ENCODE data around the gene DNAH1. TPM values are rescaled to one million over a fixed set of nuclear protein-coding genes. Genes with fewer than 3 reads are reported as not detected.
A peak's percentile ranks its signal among the peaks of the same experiment; 100 is the strongest.

Gene DNAH1
- total RNA-seq, 2 experiments from 2014 or later, result 25.2 to 25.7 TPM

DNA sequence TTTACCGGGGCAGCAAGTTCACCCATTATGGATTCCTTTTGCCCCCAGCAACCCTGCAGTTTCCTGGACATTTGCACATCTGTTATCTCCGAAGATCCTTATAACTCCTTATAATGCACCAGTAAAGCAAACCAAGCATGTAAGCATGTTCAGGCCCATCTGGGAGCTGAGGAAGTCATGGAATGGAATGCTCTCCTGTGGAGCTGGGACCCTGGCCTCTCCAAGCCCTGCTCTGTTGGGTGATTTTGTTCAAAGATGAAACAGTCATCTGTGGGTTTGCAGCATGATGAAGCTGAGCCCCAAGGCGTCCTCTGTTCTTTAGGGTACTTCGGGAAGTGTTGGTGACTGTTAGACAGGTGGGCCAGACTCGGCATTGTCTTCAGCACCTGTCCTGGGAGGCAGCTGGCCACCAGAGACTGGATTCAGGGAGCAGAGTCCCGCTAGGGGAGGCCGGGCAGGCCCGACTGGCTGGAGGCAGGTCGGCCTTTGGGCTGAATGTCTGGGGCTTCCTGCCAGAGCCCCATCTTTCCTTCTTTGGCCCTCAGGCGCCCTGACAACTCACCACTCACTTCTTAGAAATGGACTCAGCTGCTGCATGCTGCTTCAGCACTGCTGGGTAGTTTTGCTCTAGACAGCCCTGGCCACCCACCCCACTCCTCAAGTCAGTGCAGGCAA is 3.9 kb downstream of the DNAH1 start:
- Mint-ChIP-seq H3K9me3 (no peaks in the 10 kb centered on the region), H3K4me3 (no peak overlapping the region), H3K27ac (no peak overlapping the region), H3K4me1 (peaks cover 16% of the 10 kb centered on the region), H3K36me3 (ENCODE audit: low read depth) (no peaks in the 10 kb centered on the region), H3K27me3 (no peaks in the 10 kb centered on the region)
- CTCF ChIA-PET, result interaction anchor here (0.5 to 1.5 kb wide), 4 partner anchors 11 to 257 kb away, joined by 3 to 5 read pairs (median 4); partner anchors contain the start of gene GLYCTK
- no peak for DNase-seq
- POLR2A ChIA-PET, result no interaction called here

DNA sequence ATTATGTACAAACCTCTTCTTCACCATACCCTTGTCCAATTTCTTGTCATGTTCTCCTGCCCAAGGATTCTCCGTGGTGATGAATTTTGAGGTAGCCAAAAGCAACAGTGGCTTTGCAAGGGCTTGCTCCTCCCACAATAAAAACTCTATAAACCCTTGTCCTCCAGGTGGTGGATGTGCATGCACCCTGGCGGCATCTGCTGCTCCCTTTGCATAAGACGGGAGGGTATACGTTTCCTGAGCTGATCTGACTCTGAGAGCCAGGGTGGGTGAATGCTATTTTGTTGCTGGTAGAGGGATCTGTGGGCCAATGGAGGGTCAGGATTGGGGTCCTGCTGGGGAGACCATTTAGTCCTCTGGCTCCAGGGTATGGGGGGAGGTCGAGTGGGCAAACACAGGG is 5.4 kb downstream of the DNAH1 start:
- no peaks in the 10 kb centered on the region for H3K27me3 Mint-ChIP-seq
- no peak overlapping the region for H3K4me3 Mint-ChIP-seq
- H3K4me1 Mint-ChIP-seq, result peaks cover 15% of the 10 kb centered on the region
- DNase-seq, result no peak
- H3K9me3 Mint-ChIP-seq, result no peaks in the 10 kb centered on the region
- POLR2A ChIA-PET, result no interaction called here
- no peaks in the 10 kb centered on the region for H3K36me3 Mint-ChIP-seq (ENCODE audit: low read depth)
- CTCF ChIA-PET, result no interaction called here
- no peak overlapping the region for H3K27ac Mint-ChIP-seq

DNA sequence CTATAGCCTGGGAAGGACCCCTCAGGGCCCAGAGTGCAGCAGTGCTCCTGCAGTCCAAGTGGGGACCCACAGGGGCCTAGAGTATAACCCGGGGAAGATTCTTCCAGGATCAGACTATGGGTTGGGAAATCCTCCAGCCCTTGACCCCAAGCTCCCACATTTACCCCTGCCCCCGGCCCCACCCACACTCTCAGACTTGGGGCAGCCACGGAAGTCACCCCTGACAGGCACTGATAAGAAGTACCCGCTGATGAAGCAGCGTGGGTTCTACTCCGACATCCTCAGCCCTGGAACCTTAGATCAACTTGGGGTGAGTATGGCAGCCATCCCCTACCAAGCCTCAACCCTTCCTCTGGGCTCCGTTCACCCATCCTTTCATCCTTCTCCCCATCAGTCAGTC is 6.3 kb downstream of the DNAH1 start:
- no peak for DNase-seq
- POLR2A ChIA-PET, result no interaction called here
- Mint-ChIP-seq H3K36me3 (ENCODE audit: low read depth) (no peaks in the 10 kb centered on the region), H3K27me3 (no peaks in the 10 kb centered on the region), H3K4me3 (no peak overlapping the region), H3K9me3 (no peaks in the 10 kb centered on the region), H3K27ac (no peak overlapping the region), H3K4me1 (peaks cover 7% of the 10 kb centered on the region)
- CTCF ChIA-PET, result interaction anchor here (0.8 to 1.3 kb wide), 2 partner anchors 13 to 92 kb away, joined by 3 to 4 read pairs; no protein-coding TSS in a partner anchor

DNA sequence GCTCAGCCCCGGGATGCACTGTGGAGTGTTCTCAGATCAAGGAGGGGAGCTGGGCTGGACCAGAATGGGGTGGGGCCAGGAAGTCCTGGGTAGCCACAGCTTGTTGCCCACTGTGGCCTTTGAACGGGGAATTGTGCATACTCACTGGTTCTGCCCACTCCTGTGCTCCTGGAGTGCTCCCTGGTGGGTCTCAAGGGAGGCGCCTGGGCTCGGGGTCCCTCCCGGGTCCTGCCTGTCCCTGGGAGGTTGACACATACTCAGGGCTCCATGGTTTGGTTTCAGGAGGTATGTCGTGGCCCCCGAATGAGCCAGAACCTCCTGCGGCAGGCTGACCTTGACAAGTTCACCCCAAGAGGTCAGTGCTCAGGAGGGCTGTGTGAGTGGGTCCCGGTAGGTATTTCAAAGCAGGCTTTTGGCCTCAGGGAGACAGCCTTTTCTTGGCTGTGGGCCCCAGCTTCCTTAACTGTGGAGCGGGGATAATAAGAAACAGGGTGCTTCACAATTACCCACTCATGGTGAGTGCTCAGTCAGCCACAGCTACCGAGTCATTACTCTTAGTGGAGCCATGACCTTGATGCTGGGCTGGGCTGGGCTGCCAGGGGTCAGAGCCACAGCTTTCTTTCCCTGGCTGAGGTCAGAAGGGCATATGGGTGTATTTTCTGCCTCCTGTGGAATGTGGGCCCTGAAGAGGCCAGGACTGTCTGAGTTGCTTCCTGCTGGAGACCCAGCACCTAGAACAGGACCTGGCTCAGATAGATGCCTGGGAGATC is 7.6 kb downstream of the DNAH1 start:
- Mint-ChIP-seq H3K4me3 (no peak overlapping the region), H3K36me3 (ENCODE audit: low read depth) (no peaks in the 10 kb centered on the region), H3K9me3 (no peaks in the 10 kb centered on the region), H3K27ac (no peak overlapping the region), H3K4me1 (no peaks in the 10 kb centered on the region), H3K27me3 (no peaks in the 10 kb centered on the region)
- POLR2A ChIA-PET, result no interaction called here
- DNase-seq, result no peak
- CTCF ChIA-PET, result interaction anchor here (1.2 to 1.5 kb wide), 2 partner anchors 16 to 23 kb away, joined by 4 to 7 read pairs; no protein-coding TSS in a partner anchor

DNA sequence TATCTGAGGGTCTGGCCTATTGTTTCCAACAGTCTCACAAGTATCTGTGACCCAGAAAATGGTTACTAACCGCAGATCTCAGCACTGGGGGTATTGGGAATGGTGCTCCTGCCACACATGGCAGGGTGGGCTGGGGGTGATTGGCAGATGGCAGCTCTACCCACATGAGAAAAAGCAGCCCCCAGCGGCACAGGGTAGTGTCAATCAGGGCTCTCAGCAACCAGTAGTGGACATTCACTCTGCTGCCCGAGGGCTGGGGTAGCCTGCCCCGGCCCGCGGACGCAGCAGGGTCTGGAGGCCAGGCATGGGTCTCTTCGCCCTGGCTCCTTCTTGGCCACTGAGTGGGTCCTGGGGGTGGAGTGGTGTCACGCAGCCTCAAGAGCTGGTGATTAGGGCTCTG is 8.6 kb downstream of the DNAH1 start:
- POLR2A ChIA-PET, result no interaction called here
- no peaks in the 10 kb centered on the region for H3K9me3 Mint-ChIP-seq
- CTCF ChIA-PET, result no interaction called here
- H3K36me3 Mint-ChIP-seq (ENCODE audit: low read depth), result no peaks in the 10 kb centered on the region
- no peak overlapping the region for H3K4me3 Mint-ChIP-seq
- H3K4me1 Mint-ChIP-seq, result no peaks in the 10 kb centered on the region
- no peak for DNase-seq
- H3K27me3 Mint-ChIP-seq, result no peaks in the 10 kb centered on the region
- H3K27ac Mint-ChIP-seq, result peak overlapping the region; percentile 36

DNA sequence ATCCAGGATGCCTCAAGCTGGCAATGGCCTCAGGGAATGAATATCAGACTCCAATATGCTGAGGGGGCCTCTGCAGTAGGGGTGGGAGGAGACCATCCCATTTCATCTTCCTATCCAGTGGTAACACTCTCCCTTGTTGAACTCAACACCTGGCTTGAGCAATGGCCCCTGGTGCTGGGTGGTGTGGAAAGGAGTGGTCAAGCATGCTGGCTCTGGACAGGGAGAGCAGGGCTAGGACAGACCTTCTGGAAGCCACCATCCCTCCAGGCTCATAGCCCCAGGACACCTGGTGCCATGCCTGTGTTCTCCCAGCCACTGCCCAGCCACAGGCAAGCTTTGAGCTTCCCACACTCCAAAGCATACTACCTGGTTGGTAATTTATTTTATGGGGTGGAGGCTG is 9.6 kb downstream of the DNAH1 start:
- H3K9me3 Mint-ChIP-seq, result no peaks in the 10 kb centered on the region
- ChIA-PET POLR2A (no interaction called here), CTCF (no interaction called here)
- no peak overlapping the region for H3K4me3 Mint-ChIP-seq
- no peaks in the 10 kb centered on the region for H3K4me1 Mint-ChIP-seq
- no peak overlapping the region for H3K27ac Mint-ChIP-seq
- DNase-seq, result no peak
- no peaks in the 10 kb centered on the region for H3K27me3 Mint-ChIP-seq
- H3K36me3 Mint-ChIP-seq (ENCODE audit: low read depth), result no peaks in the 10 kb centered on the region

DNA sequence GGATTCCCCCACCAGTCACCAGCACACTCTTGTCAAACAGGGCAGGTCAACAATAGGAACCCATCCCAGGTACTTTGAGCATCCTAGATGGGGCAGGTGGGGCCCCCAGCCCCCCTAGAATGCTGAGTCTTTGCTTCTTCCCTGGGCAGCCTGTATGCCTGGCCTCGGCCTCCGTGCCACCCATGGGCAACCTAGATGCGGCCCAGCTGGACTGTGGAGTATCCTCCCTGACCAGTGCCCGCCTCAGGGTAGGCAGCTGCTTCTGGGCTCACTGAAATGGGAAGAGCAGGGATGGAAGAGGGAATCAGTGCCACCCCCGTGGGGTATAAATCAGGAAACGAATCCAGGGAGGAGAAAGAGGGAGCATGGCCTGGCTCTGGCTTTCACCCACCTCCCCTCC is 10.9 kb downstream of the DNAH1 start:
- Mint-ChIP-seq H3K36me3 (ENCODE audit: low read depth) (no peaks in the 10 kb centered on the region), H3K9me3 (no peaks in the 10 kb centered on the region), H3K27ac (no peak overlapping the region), H3K4me3 (no peak overlapping the region), H3K27me3 (no peaks in the 10 kb centered on the region), H3K4me1 (no peaks in the 10 kb centered on the region)
- ChIA-PET CTCF (interaction anchor here (1.2 to 3.6 kb wide), 5 partner anchors 13 to 106 kb away, joined by 3 to 13 read pairs (median 5); no protein-coding TSS in a partner anchor), POLR2A (no interaction called here)
- no peak for DNase-seq

DNA sequence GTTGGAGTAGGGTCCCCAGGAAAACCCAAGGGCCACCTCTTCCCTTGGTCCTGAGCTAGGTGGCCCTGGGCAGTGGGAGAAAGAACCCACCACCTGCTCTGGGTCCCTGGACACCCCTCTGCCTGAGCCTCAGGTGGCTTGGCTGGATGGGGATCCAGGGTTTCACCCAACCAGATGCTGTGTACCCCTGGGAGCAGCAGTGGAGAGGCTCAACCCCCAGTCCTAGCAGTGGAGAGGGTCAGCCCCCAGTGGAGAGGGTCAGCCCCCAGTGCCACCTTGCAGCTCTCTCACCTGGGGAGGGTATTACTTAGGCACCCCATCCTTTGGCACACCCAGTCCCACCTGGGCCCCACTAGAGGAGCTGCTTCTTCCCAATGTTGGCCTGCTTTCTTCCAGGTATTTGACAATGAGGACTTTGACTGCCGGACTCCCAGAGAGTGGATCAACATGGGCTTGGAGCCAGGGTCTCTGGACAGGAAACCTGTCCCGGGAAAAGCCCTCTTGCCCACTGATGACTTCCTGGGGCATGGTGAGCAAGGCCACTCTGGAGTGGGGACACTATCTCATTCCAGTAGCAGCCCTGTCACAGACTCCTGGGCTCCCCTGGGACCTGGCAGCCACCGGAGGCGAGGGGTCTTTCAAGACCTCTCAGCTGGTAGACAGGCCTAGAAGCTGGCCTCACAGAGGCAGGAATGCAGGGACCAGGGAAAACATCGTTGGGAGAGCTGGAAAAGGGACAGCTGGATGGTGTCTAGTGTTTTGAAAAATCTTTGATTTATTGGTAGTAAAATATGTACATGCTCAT is 11.6 kb downstream of the DNAH1 start:
- no peaks in the 10 kb centered on the region for H3K27me3 Mint-ChIP-seq
- H3K9me3 Mint-ChIP-seq, result no peaks in the 10 kb centered on the region
- POLR2A ChIA-PET, result no interaction called here
- no peaks in the 10 kb centered on the region for H3K4me1 Mint-ChIP-seq
- peaks cover 4% of the 10 kb centered on the region for H3K36me3 Mint-ChIP-seq (ENCODE audit: low read depth)
- CTCF ChIA-PET, result interaction anchor here (0.7 to 3.6 kb wide), 6 partner anchors 12 to 107 kb away, joined by 3 to 13 read pairs (median 4); no protein-coding TSS in a partner anchor
- no peak for DNase-seq
- H3K27ac Mint-ChIP-seq, result no peak overlapping the region
- H3K4me3 Mint-ChIP-seq, result no peak overlapping the region

DNA sequence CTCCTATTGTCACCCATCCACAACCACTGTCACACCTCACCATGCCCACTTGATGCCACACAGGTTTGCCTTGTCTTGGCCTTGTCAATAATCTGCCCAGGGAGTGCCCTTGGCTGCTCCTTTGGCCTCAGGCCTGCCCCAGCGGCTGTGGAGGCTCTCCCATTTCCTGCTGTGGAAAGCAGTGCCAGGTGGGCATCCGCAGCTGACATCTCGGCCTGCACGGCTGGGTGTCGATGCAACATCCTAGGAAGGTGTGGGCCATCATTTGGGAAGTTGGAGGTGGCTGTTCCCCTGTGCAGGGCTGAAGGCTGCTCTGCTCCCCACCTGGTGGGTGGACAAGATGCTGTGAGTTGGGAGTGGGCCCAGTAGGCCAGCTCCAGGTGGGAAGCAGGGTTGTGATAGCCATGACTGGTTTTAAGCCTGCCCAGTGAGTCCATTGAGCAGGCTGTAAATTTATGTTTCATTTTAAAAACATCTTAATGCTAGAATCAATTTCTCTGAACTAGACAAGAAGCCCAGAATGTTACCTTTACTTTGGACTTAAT is 12.5 kb downstream of the DNAH1 start:
- no peak overlapping the region for H3K27ac Mint-ChIP-seq

DNA sequence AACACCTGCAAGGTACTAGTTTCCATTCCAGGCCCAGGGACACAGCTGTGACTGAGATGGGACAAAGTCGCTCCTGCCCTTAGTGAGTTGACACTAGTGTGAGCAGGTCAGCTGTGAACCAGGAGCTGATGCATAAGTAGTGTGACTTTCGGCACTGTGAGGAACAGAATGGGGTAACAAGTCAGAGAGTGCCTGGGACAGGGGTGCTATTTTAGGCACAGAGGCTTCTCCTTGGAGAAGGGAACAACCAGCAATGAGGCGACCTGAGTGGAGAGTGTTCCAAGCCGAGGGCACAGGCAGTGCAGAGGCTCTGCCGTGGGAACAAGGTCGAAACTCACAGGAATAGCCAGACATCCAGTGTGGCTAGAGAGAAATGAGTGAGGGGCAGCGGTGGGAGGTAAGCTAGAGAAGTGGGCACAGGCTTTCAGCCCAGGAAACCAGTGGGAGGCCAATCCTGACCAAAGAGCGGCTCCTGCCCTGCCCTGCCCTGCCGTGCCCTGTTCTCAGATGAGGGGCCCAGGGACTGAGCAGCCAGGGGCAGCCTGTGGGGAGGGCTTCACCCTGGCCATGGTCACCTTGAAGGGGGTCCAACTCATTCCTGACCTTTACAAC is 14.2 kb downstream of the DNAH1 start:
- H3K4me3 Mint-ChIP-seq, result no peak overlapping the region
- H3K27ac Mint-ChIP-seq, result no peak overlapping the region
- H3K36me3 Mint-ChIP-seq (ENCODE audit: low read depth), result peaks cover 6% of the 10 kb centered on the region

More for the DNA sequence above, 12.5 kb downstream of the DNAH1 start:
- H3K27me3 Mint-ChIP-seq, result no peaks in the 10 kb centered on the region
- peaks cover 4% of the 10 kb centered on the region for H3K36me3 Mint-ChIP-seq (ENCODE audit: low read depth)
- no peaks in the 10 kb centered on the region for H3K4me1 Mint-ChIP-seq
- no peak overlapping the region for H3K4me3 Mint-ChIP-seq
- no peaks in the 10 kb centered on the region for H3K9me3 Mint-ChIP-seq
- CTCF ChIA-PET, result interaction anchor here (1.1 to 3.6 kb wide), 3 partner anchors 11 to 119 kb away, joined by 3 to 13 read pairs (median 11); no protein-coding TSS in a partner anchor
- no peak for DNase-seq
- POLR2A ChIA-PET, result no interaction called here

DNA sequence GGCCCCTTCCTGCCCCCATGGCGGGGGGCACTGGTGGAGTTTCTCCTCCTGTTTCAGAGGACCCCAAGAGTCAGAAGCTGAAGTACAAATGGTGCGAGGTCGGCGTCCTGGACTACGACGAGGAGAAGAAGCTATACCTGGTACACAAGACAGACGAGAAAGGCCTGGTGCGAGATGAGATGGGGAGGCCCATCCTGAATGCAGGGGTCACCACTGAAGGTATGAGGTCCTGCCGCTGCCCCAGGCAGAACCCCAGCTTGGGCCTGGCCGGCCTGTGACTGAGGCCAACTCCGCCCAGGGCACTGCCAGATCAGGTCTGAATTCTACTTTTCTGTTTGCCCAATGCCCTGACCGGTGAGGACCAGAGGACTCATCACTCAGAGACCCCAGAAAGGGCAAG is 15.0 kb downstream of the DNAH1 start:
- ChIA-PET POLR2A (no interaction called here), CTCF (interaction anchor here (0.6 to 1.4 kb wide), 2 partner anchors 8 to 61 kb away, joined by 4 to 7 read pairs; no protein-coding TSS in a partner anchor)
- H3K9me3 Mint-ChIP-seq, result no peaks in the 10 kb centered on the region
- no peak for DNase-seq
- no peaks in the 10 kb centered on the region for H3K4me1 Mint-ChIP-seq
- peaks cover 7% of the 10 kb centered on the region for H3K36me3 Mint-ChIP-seq (ENCODE audit: low read depth)
- H3K27ac Mint-ChIP-seq, result no peak overlapping the region
- H3K27me3 Mint-ChIP-seq, result no peaks in the 10 kb centered on the region
- H3K4me3 Mint-ChIP-seq, result no peak overlapping the region

More for the DNA sequence above, 14.2 kb downstream of the DNAH1 start:
- H3K4me1 Mint-ChIP-seq, result no peaks in the 10 kb centered on the region
- no peak for DNase-seq
- POLR2A ChIA-PET, result no interaction called here
- no peaks in the 10 kb centered on the region for H3K27me3 Mint-ChIP-seq
- no peaks in the 10 kb centered on the region for H3K9me3 Mint-ChIP-seq
- CTCF ChIA-PET, result interaction anchor here (0.7 to 3.6 kb wide), 4 partner anchors 9 to 108 kb away, joined by 3 to 11 read pairs (median 6); no protein-coding TSS in a partner anchor

DNA sequence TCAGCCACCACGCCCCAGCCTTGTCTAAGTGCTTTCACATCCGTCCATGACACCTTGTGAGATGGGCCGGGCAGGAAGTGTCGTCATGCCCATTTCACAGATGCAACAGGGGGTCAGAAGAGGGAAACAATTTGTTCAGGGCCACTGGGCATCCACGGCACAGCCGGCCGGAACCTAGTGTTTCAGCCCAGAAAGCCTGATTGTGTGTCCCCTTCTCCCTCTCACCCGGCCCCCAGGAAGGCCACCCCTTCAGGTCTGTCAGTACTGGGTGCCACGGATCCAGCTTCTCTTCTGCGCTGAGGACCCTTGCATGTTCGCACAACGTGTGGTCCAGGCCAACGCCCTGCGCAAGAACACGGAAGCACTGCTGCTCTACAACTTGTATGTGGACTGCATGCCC is 15.8 kb downstream of the DNAH1 start:
- no peak overlapping the region for H3K4me3 Mint-ChIP-seq
- no peaks in the 10 kb centered on the region for H3K9me3 Mint-ChIP-seq
- H3K36me3 Mint-ChIP-seq (ENCODE audit: low read depth), result peaks cover 7% of the 10 kb centered on the region
- H3K27me3 Mint-ChIP-seq, result no peaks in the 10 kb centered on the region
- ChIA-PET CTCF (interaction anchor here (0.9 to 1.4 kb wide), 2 partner anchors 17 to 111 kb away, joined by 3 read pairs; no protein-coding TSS in a partner anchor), POLR2A (no interaction called here)
- no peak for DNase-seq
- H3K27ac Mint-ChIP-seq, result no peak overlapping the region
- no peaks in the 10 kb centered on the region for H3K4me1 Mint-ChIP-seq
